Posterior cingulate gyrus (tissue), 11 donors: ENCODE data around the gene AP2A2.
A peak's percentile ranks its signal among the peaks of the same experiment; 100 is the strongest.

Source experiments
- DNase-seq, 10 donors: peaks; one replicate each; pipeline versions ENCODE4 v3.0.0 to v3.0.0-alpha.2; 2020 to 2021; ENCODE audit warnings: mixed read lengths in 3 of 10
- intact Hi-C: fragments of 100-400 bp; cut with DNase I; formaldehyde crosslinking; loops from one replicate; pipeline ENCODE4 v1.15.1; 2023

AP2A2 gene

GRCh38 chr11:1048375-1049070 lies 122.9 kb downstream of the AP2A2 start:
- peak in 5 of 10 donors; percentile 4 to 60 (median 32) for DNase-seq
- intact Hi-C loops = no loop called here

GRCh38 chr11:1049071-1049405 lies 123.4 kb downstream of the AP2A2 start:
- peak in 3 of 10 donors; percentile 7 to 68 (median 57) for DNase-seq

GRCh38 chr11:1049431-1049891 lies 123.8 kb downstream of the AP2A2 start:
- DNase-seq = peak in 5 of 10 donors; percentile 8 to 77 (median 55)
- intact Hi-C loops = no loop called here

More at GRCh38 chr11:1049071-1049405, 123.4 kb downstream of the AP2A2 start:
- intact Hi-C loops = no loop called here

GRCh38 chr11:1049911-1050580 lies 124.4 kb downstream of the AP2A2 start:
- intact Hi-C loops = loop anchor here (10.0 kb wide), 1 partner anchor 125 kb away; the partner anchor contains the start of gene AP2A2
- DNase-seq = peak in 5 of 10 donors; percentile 3 to 72 (median 64)

- intact Hi-C loops = loop anchor here (1.0 to 10.0 kb wide), 2 partner anchors 126 to 202 kb away; partner anchors contain the start of gene AP2A2
- DNase-seq = peak; percentile 47 to 96 (median 70)
Observed at GRCh38 chr11:1050581-1051355, 125.1 kb downstream of the AP2A2 start.

GRCh38 chr11:1051356-1052132 lies 125.9 kb downstream of the AP2A2 start:
- intact Hi-C loops = loop anchor here (1.0 to 10.0 kb wide), 2 partner anchors 127 to 203 kb away; partner anchors contain the start of gene AP2A2
- DNase-seq = peak in 5 of 10 donors; percentile 4 to 69 (median 10)

GRCh38 chr11:1052133-1053011 lies 126.7 kb downstream of the AP2A2 start:
- DNase-seq = peak in 6 of 10 donors; percentile 6 to 83 (median 32)
- intact Hi-C loops = loop anchor here (10.0 kb wide), 1 partner anchor 128 kb away; the partner anchor contains the start of gene AP2A2

- intact Hi-C loops = loop anchor here (10.0 kb wide), 1 partner anchor 129 kb away; the partner anchor contains the start of gene AP2A2
- peak in 6 of 10 donors; percentile 3 to 66 (median 38) for DNase-seq
Observed at GRCh38 chr11:1053121-1053901, 127.6 kb downstream of the AP2A2 start.

- intact Hi-C loops = loop anchor here (10.0 kb wide), 1 partner anchor 130 kb away; the partner anchor contains the start of gene AP2A2
Observed at GRCh38 chr11:1054143-1055108, 128.8 kb downstream of the AP2A2 start.

GRCh38 chr11:1055109-1055703 lies 129.5 kb downstream of the AP2A2 start:
- intact Hi-C loops = loop anchor here (10.0 kb wide), 1 partner anchor 130 kb away; the partner anchor contains the start of gene AP2A2
- peak in 4 of 10 donors; percentile 2 to 50 (median 29) for DNase-seq

More at GRCh38 chr11:1054143-1055108, 128.8 kb downstream of the AP2A2 start:
- DNase-seq = peak in 6 of 10 donors; percentile 3 to 77 (median 30)

GRCh38 chr11:1055990-1056771 lies 130.5 kb downstream of the AP2A2 start:
- peak in 7 of 10 donors; percentile 4 to 84 (median 20) for DNase-seq
- intact Hi-C loops = loop anchor here (10.0 kb wide), 1 partner anchor 131 kb away; the partner anchor contains the start of gene AP2A2

GRCh38 chr11:1057806-1058205 lies 132.1 kb downstream of the AP2A2 start:
- intact Hi-C loops = loop anchor here (10.0 kb wide), 1 partner anchor 133 kb away; the partner anchor contains the start of gene AP2A2
- DNase-seq = peak in 5 of 10 donors; percentile 2 to 82 (median 55)

GRCh38 chr11:1059759-1060158 lies 134.1 kb downstream of the AP2A2 start:
- intact Hi-C loops = loop anchor here (10.0 kb wide), 1 partner anchor 135 kb away; the partner anchor contains the start of gene AP2A2
- DNase-seq = peak in 4 of 10 donors; percentile 12 to 67 (median 44)

GRCh38 chr11:1060410-1060809 lies 134.7 kb downstream of the AP2A2 start:
- peak in 3 of 10 donors; percentile 21 to 61 (median 52) for DNase-seq
- intact Hi-C loops = no loop called here
